Smooth muscle cell (in vitro differentiated cells): ENCODE results near the gene VSIG8. TPM values are rescaled to one million over a fixed set of nuclear protein-coding genes. Genes with fewer than 3 reads are reported as not detected.
A peak's percentile ranks its signal among the peaks of the same experiment; 100 is the strongest.

ENCODE experiments used
- DNase-seq: peaks from one replicate; lab custom pipeline; 2025; ENCODE audit not compliant: unreplicated experiment; lab: John Stamatoyannopoulos, UW
- H2AFZ ChIP-seq: fragments of 200-600 bp; sonication (generic); 2 replicates; pipeline ENCODE4 v1.6.0; 2016; ENCODE audit warnings: antibody characterized with exemption, low read depth, mild to moderate bottlenecking
- H3F3A ChIP-seq: fragments of 200-600 bp; sonication (generic); 2 replicates; pipeline ENCODE4 v1.6.0; 2017; ENCODE audit warnings: antibody characterized with exemption, low read depth
- H3K27ac ChIP-seq: fragments of 200-600 bp; sonication (generic); 2 replicates; pipeline ENCODE4 v1.5.1; 2016; ENCODE audit warnings: low read depth, mild to moderate bottlenecking
- H3K27me3 ChIP-seq: fragments of 200-600 bp; sonication (generic); 2 replicates; pipeline ENCODE4 v1.6.1; 2016; ENCODE audit warnings: low read depth, mild to moderate bottlenecking
- H3K36me3 ChIP-seq: fragments of 200-600 bp; sonication (generic); 2 replicates; pipeline ENCODE4 v1.5.1; 2016; ENCODE audit warnings: low read depth
- H3K4me1 ChIP-seq: fragments of 200-600 bp; sonication (generic); 2 replicates; pipeline ENCODE4 v1.5.1; 2016; ENCODE audit warnings: low read depth
- H3K4me2 ChIP-seq: fragments of 200-600 bp; sonication (generic); 2 replicates; pipeline ENCODE4 v1.6.0; 2016; ENCODE audit warnings: mild to moderate bottlenecking
- H3K4me3 ChIP-seq: fragments of 200-600 bp; sonication (generic); 2 replicates; pipeline ENCODE4 v1.5.1; 2016; ENCODE audit warnings: mild to moderate bottlenecking
- H3K79me2 ChIP-seq: fragments of 200-600 bp; sonication (generic); 2 replicates; pipeline ENCODE4 v1.6.0; 2016; ENCODE audit warnings: low read depth, mild to moderate bottlenecking
- H3K9ac ChIP-seq: fragments of 200-600 bp; sonication (generic); 2 replicates; pipeline ENCODE4 v1.6.0; 2016; ENCODE audit warnings: low read depth
- H3K9me3 ChIP-seq: fragments of 200-600 bp; sonication (generic); replicated peaks from 2 replicates; pipeline ENCODE4 v1.5.1; 2016; ENCODE audit warnings: low read depth
- H4K20me1 ChIP-seq: fragments of 200-600 bp; sonication (generic); 2 replicates; pipeline ENCODE4 v1.6.0; 2016; ENCODE audit warnings: low read depth
- CTCF ChIP-seq: fragments of 200-600 bp; sonication (generic); IDR thresholded peaks from 2 replicates; pipeline ENCODE4 v1.5.1; 2017; ENCODE audit warnings: borderline replicate concordance, mild to moderate bottlenecking, antibody characterized with exemption; ENCODE audit not compliant: insufficient read depth, poor library complexity, severe bottlenecking
- WGBS: methylation state at CpG from one replicate; pipeline ENCODE4 v1.1.7; 2016; ENCODE audit warnings: low lambda C conversion rate; 5-methylcytosine and 5-hydroxymethylcytosine counted together
- polyA plus RNA-seq: library from polyadenylated mRNA; unstranded; fragments of >200 nt; fragmentation: Nextera tagmentation; extraction: Ambion mirVana; gene quantifications from 2 replicates; pipeline ENCODE4 v1.2.1, GENCODE V29; 2016
- total RNA-seq: library from RNA; depleted of rRNA; stranded (reverse); fragments of >200 nt; gene quantifications from 2 replicates; pipeline ENCODE4 v1.2.3, GENCODE V29; 2014

The VSIG8 gene
- total and polyA plus RNA-seq, 2 experiments from 2014 or later = 0.29 TPM; not detected in 1

GRCh38 chr1:159872891-159873290 is 10.4 kb upstream of the VSIG8 start:
- H3F3A ChIP-seq = no peaks in the 10 kb centered on the region

GRCh38 chr1:159870704-159871103 is 8.2 kb upstream of the VSIG8 start:
- H3K4me3 ChIP-seq = no peak overlapping the region
- H3K27me3 ChIP-seq = no peaks in the 10 kb centered on the region
- no peak overlapping the region for H2AFZ ChIP-seq
- no peaks in the 10 kb centered on the region for H3K9me3 ChIP-seq
- WGBS = 97% methylated on average over 5 of the region's 5 CpGs
- no peaks in the 10 kb centered on the region for H3K79me2 ChIP-seq
- H3K27ac ChIP-seq = no peak overlapping the region
- H3K36me3 ChIP-seq = no peaks in the 10 kb centered on the region
- peaks cover 8% of the 10 kb centered on the region for H3K4me1 ChIP-seq
- H3K4me2 ChIP-seq = no peak overlapping the region
- H4K20me1 ChIP-seq = no peaks in the 10 kb centered on the region
- no peak for DNase-seq
- H3F3A ChIP-seq = peaks cover 3% of the 10 kb centered on the region
- no peak for TF ChIP-seq CTCF
- no peak overlapping the region for H3K9ac ChIP-seq

More at GRCh38 chr1:159872891-159873290, 10.4 kb upstream of the VSIG8 start:
- no peak overlapping the region for H2AFZ ChIP-seq
- no peak overlapping the region for H3K4me3 ChIP-seq
- H4K20me1 ChIP-seq = no peaks in the 10 kb centered on the region
- no peaks in the 10 kb centered on the region for H3K36me3 ChIP-seq
- no peak overlapping the region for H3K9ac ChIP-seq
- H3K9me3 ChIP-seq = no peaks in the 10 kb centered on the region
- no peak overlapping the region for H3K4me2 ChIP-seq
- no peak for TF ChIP-seq CTCF
- no peak overlapping the region for H3K27ac ChIP-seq
- peaks cover 4% of the 10 kb centered on the region for H3K4me1 ChIP-seq
- H3K27me3 ChIP-seq = no peaks in the 10 kb centered on the region
- no peaks in the 10 kb centered on the region for H3K79me2 ChIP-seq
- no peak for DNase-seq
- 83% methylated on average over 15 of the region's 15 CpGs for WGBS

GRCh38 chr1:159869607-159870006 is 7.2 kb upstream of the VSIG8 start:
- no peaks in the 10 kb centered on the region for H3K36me3 ChIP-seq
- TF ChIP-seq CTCF = no peak
- H3K27me3 ChIP-seq = no peaks in the 10 kb centered on the region
- DNase-seq = no peak
- no peaks in the 10 kb centered on the region for H4K20me1 ChIP-seq
- no peak overlapping the region for H2AFZ ChIP-seq
- H3K4me2 ChIP-seq = peak overlapping the region; percentile 11
- 86% methylated on average over 1 of the region's 1 CpG for WGBS
- H3K4me3 ChIP-seq = no peak overlapping the region
- H3K9me3 ChIP-seq = no peaks in the 10 kb centered on the region
- H3K79me2 ChIP-seq = no peaks in the 10 kb centered on the region
- H3K9ac ChIP-seq = no peak overlapping the region
- peaks cover 3% of the 10 kb centered on the region for H3F3A ChIP-seq
- H3K4me1 ChIP-seq = peaks cover 13% of the 10 kb centered on the region
- H3K27ac ChIP-seq = peak overlapping the region; percentile 71

- Histone ChIP-seq H3K4me1 (peaks cover 13% of the 10 kb centered on the region), H3K79me2 (no peaks in the 10 kb centered on the region), H3K4me3 (no peak overlapping the region), H3K9ac (no peak overlapping the region), H3K36me3 (no peaks in the 10 kb centered on the region), H2AFZ (no peak overlapping the region), H3K27me3 (no peaks in the 10 kb centered on the region), H3K27ac (peak overlapping the region; percentile 71), H4K20me1 (no peaks in the 10 kb centered on the region), H3F3A (peaks cover 3% of the 10 kb centered on the region), H3K9me3 (no peaks in the 10 kb centered on the region), H3K4me2 (peak overlapping the region; percentile 11)
- DNase-seq = no peak
- no peak for TF ChIP-seq CTCF
- WGBS = 11% methylated on average over 4 of the region's 4 CpGs
Observed at GRCh38 chr1:159869173-159869572, 6.7 kb upstream of the VSIG8 start.
